ENCODE data around the gene YKT6. TPM values are rescaled to one million over a fixed set of nuclear protein-coding genes. Genes with fewer than 3 reads are reported as not detected.
"Not testable (repeated sequence)": the region's sequence is repeated elsewhere in the genome, so short reads cannot be mapped to it uniquely, and the experiment has no call there.

Gene YKT6
- total and polyA plus RNA-seq, 2 experiments from 2014 or later: 33.5 to 114 TPM

DNA sequence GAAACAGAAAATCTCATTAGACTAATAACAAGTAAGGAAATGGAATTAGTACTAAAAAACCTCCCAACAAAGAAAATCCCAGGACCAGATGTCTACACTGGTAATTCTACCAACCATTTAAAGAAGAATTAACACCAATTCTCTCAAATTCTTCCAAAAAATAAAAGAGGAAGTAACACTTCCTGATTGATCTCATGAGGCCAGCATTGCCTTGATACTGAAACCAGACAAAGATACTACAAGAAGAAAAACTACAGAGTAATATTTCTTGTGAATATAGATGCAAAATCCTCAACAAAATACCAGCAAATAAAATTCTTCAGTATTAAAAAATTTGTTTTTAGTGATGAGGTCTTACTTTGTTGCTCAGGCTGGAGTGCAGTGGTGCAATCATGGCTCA lies 32.9 kb upstream of the YKT6 start (continued):
- TF ChIP-seq, protein P1, sequence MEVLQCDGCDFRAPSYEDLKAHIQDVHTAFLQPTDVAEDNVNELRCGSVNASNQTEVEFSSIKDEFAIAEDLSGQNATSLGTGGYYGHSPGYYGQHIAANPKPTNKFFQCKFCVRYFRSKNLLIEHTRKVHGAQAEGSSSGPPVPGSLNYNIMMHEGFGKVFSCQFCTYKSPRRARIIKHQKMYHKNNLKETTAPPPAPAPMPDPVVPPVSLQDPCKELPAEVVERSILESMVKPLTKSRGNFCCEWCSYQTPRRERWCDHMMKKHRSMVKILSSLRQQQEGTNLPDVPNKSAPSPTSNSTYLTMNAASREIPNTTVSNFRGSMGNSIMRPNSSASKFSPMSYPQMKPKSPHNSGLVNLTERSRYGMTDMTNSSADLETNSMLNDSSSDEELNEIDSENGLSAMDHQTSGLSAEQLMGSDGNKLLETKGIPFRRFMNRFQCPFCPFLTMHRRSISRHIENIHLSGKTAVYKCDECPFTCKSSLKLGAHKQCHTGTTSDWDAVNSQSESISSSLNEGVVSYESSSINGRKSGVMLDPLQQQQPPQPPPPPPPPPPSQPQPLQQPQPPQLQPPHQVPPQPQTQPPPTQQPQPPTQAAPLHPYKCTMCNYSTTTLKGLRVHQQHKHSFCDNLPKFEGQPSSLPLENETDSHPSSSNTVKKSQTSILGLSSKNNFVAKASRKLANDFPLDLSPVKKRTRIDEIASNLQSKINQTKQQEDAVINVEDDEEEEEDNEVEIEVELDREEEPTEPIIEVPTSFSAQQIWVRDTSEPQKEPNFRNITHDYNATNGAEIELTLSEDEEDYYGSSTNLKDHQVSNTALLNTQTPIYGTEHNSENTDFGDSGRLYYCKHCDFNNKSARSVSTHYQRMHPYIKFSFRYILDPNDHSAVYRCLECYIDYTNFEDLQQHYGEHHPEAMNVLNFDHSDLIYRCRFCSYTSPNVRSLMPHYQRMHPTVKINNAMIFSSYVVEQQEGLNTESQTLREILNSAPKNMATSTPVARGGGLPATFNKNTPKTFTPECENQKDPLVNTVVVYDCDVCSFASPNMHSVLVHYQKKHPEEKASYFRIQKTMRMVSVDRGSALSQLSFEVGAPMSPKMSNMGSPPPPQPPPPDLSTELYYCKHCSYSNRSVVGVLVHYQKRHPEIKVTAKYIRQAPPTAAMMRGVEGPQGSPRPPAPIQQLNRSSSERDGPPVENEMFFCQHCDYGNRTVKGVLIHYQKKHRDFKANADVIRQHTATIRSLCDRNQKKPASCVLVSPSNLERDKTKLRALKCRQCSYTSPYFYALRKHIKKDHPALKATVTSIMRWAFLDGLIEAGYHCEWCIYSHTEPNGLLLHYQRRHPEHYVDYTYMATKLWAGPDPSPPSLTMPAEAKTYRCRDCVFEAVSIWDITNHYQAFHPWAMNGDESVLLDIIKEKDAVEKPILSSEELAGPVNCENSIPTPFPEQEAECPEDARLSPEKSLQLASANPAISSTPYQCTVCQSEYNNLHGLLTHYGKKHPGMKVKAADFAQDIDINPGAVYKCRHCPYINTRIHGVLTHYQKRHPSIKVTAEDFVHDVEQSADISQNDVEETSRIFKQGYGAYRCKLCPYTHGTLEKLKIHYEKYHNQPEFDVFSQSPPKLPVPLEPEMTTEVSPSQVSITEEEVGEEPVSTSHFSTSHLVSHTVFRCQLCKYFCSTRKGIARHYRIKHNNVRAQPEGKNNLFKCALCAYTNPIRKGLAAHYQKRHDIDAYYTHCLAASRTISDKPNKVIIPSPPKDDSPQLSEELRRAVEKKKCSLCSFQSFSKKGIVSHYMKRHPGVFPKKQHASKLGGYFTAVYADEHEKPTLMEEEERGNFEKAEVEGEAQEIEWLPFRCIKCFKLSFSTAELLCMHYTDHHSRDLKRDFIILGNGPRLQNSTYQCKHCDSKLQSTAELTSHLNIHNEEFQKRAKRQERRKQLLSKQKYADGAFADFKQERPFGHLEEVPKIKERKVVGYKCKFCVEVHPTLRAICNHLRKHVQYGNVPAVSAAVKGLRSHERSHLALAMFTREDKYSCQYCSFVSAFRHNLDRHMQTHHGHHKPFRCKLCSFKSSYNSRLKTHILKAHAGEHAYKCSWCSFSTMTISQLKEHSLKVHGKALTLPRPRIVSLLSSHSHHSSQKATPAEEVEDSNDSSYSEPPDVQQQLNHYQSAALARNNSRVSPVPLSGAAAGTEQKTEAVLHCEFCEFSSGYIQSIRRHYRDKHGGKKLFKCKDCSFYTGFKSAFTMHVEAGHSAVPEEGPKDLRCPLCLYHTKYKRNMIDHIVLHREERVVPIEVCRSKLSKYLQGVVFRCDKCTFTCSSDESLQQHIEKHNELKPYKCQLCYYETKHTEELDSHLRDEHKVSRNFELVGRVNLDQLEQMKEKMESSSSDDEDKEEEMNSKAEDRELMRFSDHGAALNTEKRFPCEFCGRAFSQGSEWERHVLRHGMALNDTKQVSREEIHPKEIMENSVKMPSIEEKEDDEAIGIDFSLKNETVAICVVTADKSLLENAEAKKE (CRISPR knock-in tag; IDR thresholded peaks at IDR 0.05): no peak
- TF ChIP-seq NANOG (IDR thresholded peaks at IDR 0.05; ENCODE audit: borderline replicate concordance) (no peak), EZH2phosphoT487 (IDR thresholded peaks at IDR 0.05; ENCODE audit: unreplicated experiment) (no peak)
- TF ChIP-seq, protein P2, sequence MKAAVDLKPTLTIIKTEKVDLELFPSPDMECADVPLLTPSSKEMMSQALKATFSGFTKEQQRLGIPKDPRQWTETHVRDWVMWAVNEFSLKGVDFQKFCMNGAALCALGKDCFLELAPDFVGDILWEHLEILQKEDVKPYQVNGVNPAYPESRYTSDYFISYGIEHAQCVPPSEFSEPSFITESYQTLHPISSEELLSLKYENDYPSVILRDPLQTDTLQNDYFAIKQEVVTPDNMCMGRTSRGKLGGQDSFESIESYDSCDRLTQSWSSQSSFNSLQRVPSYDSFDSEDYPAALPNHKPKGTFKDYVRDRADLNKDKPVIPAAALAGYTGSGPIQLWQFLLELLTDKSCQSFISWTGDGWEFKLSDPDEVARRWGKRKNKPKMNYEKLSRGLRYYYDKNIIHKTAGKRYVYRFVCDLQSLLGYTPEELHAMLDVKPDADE (IDR thresholded peaks at IDR 0.05): no peak

DNA sequence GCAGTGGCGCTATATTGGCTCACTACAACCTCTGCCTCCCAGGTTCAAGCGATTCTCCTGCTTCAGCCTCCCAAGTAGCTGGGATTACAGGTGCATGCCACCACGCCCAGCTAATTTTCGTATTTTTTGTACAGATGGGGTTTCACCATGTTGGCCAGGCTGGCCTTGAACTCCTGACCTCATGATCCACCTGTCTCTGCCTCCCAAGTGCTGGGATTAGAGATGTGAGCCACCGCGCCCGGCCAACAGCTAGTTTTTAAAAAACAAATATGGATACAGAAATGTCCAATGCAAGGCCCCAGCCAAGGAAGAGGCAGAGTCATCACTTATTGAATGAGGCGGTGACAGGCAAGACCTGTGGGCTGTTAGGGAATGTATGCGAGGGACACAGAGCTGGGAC lies 28.9 kb upstream of the YKT6 start:
- not testable (repeated sequence) for H3K4me1 Mint-ChIP-seq; H3K4me3 Mint-ChIP-seq; H3F3A ChIP-seq (replicated peaks; ENCODE audit: low read depth); H3K27ac ChIP-seq (ENCODE audit: low read depth); H3K36me3 Mint-ChIP-seq (ENCODE audit: low read depth); H3K4me1 ChIP-seq (ENCODE audit: insufficient read depth); H3K4me3 ChIP-seq; H3K9me3 Mint-ChIP-seq; H3K27ac Mint-ChIP-seq; H3K4me2 ChIP-seq; H3K9me2 ChIP-seq (ENCODE audit: insufficient read depth); H3K79me2 ChIP-seq (replicated peaks; ENCODE audit: insufficient read depth); DNase-seq (ENCODE audit: low spot score); H3K27me3 Mint-ChIP-seq (ENCODE audit: insufficient read depth, low read depth, poor library complexity); H3K27me3 ChIP-seq (ENCODE audit: insufficient read depth); H4K20me1 ChIP-seq (replicated peaks; ENCODE audit: insufficient read depth); H2AFZ ChIP-seq; ATAC-seq; H3K36me3 ChIP-seq (ENCODE audit: insufficient read depth)
